IPS-11a (cell line): ENCODE results near the gene VPS54.
"Not testable (repeated sequence)": the region's sequence is repeated elsewhere in the genome, so short reads cannot be mapped to it uniquely, and the experiment has no call there.

Source experiments
- H3K4me3 ChIP-seq: one replicate; pipeline ENCODE4 v1.5.1; 2013; ENCODE audit warnings: low read depth, low read length, control low read depth

The VPS54 gene

DNA sequence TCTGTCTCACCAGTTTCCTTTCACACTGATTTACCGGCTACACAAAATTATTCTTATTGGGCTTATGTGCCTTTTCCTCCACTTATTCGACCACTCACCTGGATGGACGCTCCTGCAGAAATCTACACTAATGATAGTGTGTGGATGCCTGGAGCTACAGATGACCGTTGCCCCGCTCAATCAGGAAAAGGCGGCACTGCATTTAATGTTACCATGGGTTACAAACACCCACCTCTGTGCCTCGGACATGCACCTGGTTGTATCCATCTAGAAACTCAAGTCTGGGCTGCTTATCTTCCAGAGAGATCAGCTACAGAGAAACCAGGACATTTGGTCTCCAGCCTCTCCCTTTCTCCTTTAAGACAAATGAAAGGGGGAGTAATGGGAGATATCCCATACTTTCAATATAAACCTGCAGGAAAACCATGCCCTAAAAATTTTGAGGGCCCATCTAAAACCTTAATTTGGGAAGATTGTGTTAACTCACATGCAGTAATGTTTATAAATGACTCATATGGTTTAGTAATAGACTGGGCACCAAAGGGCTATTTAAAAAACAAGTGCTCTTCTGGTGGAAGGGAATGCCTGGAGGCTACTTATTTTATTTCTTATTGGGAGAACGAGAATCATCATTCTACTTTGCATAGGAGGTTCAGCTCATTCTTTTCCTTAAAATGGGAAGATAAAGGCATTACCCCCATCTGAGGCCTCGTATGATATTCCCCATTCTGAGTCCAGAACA, 24.7 kb downstream of the VPS54 start:
- H3K4me3 ChIP-seq, result not testable (repeated sequence)

DNA sequence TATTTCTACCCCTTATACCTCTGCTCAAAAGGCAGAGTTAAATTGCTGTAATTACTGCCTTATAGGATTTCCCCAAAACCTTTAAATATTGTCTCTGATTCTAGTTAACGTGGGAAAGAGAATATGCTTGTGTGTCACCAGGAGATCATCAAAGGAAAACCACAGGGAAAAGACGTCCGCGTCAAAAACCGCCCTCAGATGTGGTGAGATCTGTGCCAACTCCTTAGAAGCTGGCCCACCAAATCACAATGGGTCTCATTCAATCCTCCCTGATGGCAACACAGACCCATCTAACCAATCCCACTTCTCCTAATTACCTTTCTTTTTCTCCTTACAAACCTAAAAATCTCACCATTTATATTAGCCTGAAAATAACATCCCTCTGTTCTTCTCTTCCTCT, 25.4 kb downstream of the VPS54 start:
- H3K4me3 ChIP-seq, result no peak overlapping the region

DNA sequence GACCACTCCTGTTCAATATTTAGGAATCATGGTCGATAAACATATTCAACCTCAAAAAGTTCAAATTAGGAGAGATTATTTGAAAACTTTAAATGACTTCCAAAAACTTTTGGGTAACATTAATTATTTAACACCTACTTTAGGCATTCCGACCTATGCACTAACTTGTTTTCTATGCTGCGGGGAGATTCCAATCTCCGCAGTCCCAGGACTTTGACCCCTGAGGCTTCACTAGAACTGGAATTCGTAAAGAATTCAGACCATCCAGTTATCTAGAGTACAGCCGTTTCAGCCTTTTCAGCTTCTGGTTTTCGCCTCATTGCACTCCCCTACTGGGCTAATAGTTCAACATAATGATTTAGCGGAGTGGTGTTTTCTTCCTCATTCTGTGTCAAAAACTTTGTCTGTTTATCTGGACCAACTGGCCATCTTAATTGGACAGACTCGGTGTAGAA, 26.1 kb downstream of the VPS54 start:
- not testable (repeated sequence) for H3K4me3 ChIP-seq

DNA sequence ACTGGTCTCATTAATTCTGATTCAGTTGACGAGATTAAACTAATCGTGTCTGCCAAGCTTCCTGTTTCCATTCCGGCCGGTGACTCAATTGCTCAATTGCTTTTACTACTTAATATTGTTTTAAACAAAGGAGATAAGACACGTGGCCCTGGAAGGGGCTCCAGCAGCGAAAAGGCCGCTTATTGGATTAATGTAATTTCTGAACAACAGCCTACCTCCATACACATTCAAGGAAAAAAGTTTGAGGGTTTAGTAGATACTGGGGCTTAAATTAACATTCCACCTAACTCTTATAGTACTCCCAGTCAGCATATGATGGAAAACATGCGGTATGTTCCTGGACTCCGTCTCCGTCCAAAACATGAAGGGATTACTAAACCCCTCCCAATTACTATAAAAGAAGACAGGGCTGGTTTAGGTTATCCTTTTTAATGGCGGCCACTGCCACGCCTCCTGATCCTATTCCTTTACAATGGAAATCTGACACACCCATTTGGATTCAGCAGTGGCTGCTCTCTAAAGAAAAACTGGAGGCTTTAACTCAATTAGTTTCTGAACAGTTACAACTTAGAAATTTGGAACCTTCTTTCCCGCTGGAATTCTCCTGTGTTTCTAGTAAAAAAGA, 27.1 kb downstream of the VPS54 start:
- no peak overlapping the region for H3K4me3 ChIP-seq

DNA sequence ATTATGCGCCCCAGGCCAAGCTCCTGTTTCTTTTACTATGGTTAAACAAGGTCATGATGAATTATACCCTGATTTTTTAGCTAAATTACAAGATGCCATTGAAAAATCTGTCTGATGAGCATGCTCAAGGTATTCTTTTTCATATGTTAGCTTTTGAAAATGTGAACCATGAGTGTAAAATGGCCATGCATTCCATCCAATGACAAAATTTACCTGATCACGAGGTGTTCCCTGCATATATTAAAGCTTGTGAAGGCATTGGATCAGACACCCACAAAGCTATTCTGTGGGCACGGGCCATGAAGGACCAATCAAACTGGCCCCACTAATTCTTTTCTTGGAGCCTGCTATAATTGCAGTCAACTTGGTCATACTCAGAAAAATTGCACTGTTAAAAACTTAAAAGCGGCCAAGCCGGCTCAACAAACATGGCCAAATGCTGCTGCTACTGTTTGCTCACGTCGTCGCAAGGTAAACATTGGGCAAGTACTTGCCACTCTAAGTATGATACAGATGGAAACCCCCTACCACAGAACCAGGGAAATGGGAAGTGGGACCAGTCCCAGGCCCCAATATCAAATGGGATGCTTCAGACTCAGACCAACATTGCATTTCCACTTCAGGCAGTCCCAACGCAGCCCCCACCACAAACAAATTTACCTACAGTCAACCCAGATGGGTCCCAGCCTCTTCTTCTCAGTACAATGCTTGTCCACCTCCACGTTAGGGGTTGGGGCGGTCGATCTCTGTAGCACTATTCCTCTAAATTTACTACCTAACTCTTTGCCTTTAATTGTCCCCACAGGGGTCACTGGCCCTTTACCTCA, 27.8 kb downstream of the VPS54 start:
- H3K4me3 ChIP-seq, result not testable (repeated sequence)

DNA sequence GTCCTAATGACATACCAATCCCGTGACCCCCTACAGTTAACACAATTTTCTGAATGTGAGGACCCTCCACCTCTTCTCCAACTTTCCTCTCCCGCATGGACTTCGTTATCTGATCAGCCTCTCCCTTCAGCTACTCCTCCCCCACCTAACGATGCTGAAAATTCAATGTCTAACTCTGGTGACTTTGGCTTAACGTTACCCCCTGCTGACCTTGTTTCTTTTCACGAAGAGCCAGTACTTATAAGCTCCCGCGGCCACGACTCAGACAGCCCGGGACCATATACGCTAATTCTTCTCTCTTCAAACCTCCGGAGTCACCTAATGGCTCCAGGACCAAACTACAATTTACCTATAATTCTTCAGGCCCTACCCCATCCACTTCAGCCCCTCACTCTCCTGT, 29.2 kb downstream of the VPS54 start:
- H3K4me3 ChIP-seq, result no peak overlapping the region

DNA sequence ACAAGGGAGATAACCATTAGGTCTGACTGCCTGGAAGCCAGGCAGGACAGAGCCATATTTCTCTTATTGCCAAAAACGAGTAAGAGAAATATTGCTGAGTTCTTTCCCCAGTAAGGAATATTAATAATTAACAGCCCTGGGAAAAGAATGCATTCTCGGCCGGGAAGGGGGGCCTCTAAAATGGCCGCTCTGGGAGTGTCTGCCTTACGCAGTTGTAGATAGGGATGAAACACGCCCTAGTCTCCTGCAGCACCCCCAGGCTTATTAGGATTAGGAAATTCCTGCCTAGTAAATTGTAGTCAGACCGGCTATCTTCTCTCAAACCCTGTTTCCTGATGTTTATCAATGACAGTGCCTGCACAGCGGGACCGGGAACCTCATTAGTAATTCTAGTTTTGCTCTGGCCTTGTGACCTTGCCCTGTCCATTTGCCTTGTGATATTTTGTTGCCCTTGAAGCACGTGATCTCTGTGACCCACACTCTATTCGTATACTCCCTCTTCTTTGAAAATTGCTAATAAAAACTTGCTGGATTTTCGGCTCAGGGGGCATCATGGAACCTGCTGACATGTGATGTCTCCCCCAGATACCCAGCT, 30.3 kb downstream of the VPS54 start:
- H3K4me3 ChIP-seq, result not testable (repeated sequence)

DNA sequence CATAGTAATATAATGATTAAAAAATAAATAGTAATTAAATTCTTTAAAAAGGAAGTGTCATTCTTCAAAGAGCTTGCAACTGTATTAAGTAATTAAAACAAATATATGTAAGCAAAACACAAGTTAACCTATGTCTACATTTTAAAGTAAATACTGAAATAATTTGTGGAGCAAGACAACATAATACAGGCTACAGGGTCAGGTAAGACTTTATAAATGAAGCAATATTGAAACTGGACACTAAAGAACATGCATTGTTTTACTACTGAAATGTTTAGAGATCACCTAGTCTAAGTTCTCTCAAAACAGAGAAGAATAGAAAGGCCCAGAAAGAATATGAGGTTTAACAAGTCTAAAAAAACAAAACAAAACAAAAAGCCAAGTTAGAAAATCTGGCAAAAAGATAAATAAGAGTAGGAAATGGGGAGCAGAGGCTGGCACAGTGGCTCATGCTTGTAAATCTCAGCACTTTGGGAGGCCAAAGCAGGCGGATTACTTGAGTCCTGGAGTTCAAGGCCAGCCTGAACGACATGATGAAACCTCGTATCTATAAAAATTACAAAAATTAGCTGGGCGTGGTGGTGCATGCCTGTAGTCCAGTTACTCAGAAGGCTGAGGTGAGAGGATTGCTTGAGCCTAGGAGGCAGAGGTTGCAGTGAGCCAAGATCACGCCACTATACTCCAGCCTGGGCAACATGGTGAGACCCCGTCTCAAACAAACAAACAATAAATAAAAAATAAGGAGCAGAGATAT, 34.4 kb downstream of the VPS54 start:
- H3K4me3 ChIP-seq, result no peak overlapping the region

DNA sequence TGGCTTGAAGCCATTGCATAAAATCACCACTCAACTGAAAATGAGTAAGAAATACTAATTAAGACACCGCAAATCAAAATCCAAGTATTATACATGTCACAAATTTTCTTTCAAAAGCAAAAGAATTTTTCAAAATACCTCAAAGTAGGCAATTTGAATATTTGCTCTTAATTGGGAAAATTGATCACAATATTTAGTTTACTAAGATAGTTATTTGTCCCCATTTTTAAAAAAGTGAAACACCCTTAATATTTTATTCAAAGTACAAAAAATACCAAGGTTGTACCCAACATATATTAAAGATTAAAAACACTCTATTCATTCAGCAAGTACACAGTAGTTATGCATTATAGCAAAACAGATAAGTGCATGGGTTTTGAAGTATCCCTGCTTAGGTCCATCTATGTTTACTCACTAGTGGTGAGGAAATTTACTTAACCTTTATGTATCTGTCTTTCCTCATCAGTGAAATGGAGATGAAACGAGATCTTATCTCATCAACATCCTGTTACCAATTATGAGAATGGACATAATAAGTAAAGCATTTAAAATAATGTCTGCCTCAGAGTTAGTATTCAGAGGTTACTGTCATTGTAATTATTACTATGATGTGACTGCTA, 35.1 kb downstream of the VPS54 start:
- H3K4me3 ChIP-seq, result no peak overlapping the region

DNA sequence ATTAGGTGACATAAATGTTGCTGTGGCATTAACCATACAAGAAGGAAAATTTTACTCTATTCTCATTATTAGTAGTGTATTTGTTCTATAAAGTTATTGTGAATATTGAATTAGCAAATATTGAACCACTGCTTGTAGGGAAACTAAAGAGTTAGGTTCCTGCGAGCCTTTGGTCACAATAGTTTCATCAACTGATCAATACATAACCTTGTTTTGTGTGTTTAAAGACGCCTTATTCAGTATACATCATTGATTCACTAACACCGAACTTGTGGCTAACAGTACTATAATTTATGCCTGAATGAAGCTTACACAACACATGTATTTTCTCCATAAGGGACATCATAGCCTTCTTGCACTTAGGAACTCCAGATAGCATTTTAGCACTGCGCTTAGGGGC, 36.9 kb downstream of the VPS54 start:
- no peak overlapping the region for H3K4me3 ChIP-seq

DNA sequence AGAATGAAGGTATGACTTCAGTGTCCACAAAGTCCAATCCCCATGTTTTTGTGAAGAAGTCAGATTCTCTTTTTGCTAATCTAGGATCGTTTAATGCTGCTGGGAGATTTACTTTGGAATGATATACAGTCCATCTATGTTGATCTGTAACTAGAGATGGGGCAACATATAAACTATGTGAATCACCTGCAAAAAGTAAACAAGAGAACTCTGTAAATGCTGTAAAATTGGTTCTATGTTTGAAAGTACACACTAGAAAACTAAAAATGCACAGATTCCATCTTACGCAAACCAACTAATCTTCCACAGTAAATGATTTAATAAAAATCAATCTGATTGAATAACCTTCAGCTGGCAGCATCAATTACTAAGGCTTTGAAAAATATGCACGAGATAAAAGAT, 37.5 kb downstream of the VPS54 start:
- H3K4me3 ChIP-seq, result no peak overlapping the region

DNA sequence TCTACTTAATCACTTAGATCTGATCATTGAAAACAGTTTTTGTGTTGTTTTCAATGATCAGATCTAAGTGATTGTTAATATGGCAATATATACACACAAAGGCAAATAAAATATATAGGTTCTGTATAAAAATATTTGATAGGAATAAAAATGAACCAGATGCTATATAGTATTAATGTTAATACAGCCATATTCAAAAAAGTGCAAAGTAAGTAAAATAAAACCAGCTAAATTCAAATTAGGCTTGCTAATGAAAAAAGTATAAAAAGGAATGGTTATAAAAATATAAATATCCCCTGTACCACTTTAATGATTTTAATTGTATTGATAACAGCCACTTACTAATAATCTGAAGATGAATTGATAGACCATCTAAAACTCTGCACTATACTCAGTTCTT, 38.4 kb downstream of the VPS54 start:
- H3K4me3 ChIP-seq, result no peak overlapping the region

DNA sequence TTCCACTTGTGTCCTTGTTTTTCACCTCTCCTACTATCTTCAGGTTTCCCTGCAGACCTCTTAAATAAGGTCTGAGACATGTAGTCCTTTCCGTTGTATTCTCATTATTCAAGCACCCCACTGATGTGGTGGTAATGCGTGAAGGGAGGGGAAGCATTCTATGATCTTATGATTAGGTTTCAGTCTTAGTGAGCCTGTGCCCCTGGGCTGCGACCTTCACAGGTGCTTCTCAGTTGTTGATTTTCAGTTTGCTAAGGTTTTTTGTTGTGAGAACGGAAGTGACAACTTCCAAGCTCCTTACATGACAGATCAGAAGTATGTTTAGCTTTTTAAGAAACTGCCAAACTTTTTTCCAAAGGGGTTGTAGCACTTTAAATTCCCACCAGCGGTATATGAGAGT, 41.3 kb downstream of the VPS54 start:
- H3K4me3 ChIP-seq, result no peak overlapping the region

DNA sequence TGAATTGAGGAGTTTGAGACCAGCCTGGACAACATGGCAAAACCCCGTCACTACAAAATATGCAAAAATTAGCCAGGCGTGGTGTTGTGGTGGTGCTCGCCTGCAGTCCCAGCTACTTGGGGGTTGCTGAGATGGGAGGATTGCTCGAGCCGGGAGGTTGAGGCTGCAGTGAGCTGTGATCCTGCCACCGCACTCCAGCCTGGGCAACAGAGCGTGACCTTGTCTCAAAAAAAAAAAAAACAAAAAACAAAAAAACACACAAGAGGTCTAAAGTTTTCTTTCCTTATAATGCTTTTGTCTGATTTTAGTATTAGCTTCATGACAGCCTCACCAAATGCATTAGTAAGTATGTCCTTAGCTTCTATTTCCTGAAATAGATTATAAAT, 43.1 kb downstream of the VPS54 start:
- H3K4me3 ChIP-seq, result no peak overlapping the region

DNA sequence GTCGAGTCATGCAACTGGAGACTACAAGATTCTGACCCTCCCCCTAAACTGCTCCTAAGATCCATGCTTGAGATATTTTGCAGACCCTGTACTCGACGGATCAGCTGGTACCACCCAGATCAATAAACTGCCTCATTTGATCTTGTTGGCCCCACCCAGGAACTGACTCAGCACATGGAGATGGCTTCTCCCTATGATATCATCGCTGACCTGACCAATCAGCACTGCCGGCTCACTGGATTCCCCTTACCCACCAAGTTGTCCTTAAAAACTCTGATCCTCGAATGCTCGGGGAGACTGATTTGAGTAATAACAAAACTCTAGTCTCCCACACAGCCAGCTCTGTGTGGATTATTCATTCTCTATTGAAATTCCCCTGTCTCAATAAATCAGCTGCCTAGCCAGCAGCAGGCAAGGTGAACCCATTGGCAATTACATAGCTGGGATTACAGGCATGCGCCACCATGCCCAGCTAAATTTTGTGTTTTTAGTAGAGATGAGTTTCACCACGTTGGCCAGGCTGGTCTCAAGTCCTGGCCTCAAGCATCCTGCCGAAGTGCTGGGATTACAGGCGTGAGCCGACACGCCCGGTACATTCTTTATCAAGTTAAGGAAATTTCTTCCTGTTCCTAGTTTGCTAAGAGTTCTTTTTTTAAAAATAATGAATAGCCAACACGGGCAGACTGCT, 43.6 kb downstream of the VPS54 start:
- H3K4me3 ChIP-seq, result no peak overlapping the region

DNA sequence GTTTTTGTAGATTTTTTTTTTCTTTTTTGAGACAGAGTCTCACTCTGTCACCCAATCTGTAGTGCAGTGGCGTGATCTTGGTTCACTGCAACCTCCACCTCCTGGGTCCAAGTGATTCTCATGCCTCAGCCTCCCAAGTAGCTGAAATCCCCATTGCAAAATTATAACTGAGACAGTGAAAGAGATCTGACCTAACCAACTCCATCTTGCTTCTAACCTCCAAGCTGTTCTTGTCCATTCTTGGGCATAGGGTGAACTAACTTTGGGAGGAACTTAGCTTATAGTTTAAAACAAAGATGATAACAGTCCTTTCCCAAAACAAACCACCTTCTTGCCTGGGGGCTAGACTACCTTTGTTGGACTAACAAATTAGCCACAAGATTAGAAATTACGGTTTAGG, 44.2 kb downstream of the VPS54 start:
- H3K4me3 ChIP-seq, result not testable (repeated sequence)

DNA sequence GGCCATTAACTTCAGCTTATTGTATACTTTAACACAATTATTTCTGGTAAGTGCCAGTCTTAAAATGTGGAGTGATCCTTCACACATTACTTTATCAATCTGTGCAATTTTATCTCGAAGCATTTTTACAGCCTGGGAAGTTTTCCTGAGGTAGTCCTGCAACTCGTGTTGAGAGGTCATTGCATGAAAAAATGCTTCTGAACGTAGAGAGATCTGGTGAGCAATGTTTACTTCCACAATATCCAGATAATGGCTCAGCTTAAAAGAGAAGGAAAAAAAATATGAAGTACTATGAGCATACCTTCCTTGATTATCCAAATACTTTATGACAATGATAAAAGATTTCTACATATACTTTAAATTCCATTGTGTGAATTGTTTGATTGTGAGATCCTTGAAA, 57.0 kb downstream of the VPS54 start:
- H3K4me3 ChIP-seq, result no peak overlapping the region

DNA sequence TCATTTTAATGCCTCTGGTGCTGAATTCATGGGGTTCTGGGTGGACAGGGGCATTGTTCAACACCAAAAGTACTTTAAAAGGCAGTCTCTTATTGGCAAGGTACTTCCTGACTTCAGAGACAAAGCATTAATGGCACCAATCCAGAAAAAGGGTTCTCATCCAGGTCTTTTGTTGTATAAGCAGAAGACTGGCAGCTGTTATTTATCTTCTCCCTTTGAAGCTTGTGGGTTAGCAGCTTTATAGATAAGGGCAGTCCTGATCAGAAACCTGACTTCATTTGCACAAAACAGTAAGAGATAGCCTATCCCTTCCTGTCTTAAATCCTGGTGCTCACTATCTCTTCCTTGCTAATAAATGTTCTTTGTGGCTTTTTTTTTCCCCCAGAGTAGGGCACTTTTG, 68.8 kb downstream of the VPS54 start:
- no peak overlapping the region for H3K4me3 ChIP-seq

DNA sequence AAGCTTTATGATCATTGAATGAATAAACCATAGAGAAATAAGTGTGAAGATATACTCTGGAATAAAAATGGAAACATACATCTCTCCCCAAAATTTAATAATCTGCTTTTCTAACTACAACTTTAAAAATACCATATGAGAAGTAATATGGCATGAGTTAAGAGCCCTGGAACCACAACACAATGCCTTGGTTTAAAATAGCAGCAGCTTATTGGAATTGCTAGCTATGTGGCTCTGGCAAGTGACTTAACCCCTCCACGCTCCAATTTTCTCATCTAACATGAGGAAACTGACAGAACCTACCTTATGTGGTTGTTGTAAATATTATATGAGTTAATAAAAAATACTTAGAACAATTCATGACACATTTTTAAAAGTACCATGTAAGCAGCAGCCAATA, 76.4 kb downstream of the VPS54 start:
- H3K4me3 ChIP-seq, result no peak overlapping the region

DNA sequence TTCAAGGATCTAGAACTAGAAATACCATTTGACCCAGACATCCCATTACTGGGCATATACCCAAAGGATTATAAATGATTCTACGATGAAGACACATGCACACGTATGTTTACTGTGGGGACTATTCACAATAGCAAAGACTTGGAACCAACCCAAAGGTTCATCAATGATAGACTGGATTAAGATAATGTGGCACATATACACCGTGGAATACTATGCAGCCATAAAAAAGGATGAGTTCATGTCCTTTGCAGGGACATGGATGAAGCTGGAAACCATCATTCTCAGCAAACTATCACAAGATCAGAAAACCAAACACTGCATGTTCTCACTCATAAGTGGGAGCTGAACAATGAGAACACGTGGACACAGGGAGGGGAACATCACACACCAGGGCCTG, 87.1 kb downstream of the VPS54 start:
- H3K4me3 ChIP-seq, result not testable (repeated sequence)
